HG03457 (cell line): Measurements from ENCODE around the gene WFDC10A.
"Not testable (repeated sequence)": the region's sequence is repeated elsewhere in the genome, so short reads cannot be mapped to it uniquely, and the experiment has no call there.

Source experiments
- ATAC-seq: cut with Tn5 transposase; IDR thresholded peaks from one replicate; pipeline ENCODE4 v1.9.1; 2021; ENCODE audit warnings: moderate number of reproducible peaks; ENCODE audit not compliant: unreplicated experiment

Gene WFDC10A

DNA sequence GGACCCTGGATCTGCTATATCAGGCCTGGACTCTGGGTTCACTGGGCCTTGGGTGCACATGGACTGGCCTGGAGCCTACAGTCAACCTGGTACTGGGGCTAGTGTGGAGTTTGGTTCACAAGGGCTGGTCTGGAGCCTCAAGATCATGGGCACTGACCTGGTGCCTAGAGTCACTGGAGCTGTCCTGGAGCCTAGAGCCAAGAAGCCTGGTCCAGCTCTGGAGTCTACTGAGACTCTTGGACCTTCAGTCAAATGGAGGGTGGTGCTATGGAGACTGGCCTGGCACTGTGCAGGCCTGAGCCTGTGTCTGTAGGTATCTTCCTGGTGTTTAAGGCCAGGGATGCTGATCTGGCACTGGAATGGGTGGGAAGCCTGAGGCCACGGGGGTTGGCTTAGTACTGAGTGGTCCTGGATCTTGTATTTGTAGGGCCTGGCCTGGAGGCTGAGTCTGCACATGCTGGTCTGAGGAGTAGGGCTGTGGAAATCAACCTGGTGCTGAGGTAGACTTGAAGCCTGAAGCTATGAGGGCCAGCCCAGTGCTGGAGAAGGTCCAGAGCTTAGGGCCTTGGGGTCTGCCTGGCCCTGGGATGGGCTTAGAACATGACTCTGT, 18.0 kb downstream of the WFDC10A start:
- no peak for ATAC-seq

DNA sequence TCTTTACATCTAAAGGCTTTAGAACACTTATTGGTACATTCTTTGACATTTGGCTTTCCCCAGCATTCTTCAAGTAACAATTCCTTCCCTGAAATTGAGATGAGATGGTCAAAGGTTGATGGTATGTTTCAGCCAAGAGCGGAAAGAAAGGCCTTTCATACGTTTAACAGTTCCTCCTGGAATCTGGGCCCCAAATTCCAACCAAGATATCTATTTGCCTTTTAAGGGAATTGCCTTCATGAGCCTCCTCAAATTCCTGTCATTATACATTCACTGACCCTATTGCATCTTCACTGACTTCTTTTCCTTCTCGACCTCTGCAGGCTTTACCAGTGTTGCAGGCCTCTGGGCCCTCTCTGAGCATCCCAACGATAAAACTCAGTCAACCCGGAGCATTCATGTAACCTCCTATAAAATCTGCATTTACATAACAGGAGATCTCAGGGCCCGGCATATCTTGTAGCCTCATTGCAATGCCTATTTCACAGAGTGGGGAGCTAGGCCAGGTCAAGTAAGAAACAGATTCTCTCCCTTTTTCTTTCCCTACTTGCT, 19.8 kb downstream of the WFDC10A start:
- ATAC-seq: no peak

DNA sequence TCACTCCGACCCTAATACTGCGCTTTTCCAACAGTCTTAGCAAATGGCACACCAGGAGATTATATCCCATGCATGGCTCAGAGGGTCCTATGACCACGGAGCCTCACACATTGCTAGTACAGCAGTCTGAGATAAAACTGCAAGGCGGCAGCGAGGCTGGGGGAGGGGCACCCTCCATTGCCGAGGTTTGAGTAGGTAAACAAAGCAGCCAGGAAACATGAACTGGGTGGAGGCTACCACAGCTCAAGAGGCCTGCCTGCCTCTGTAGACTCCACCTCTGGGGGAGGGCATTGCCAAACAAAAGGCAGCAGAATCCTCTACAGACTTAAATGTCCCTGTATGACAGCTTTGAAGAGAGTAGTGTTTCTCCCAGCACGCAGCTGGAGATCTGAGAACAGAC, 22.2 kb downstream of the WFDC10A start:
- not testable (repeated sequence) for ATAC-seq

DNA sequence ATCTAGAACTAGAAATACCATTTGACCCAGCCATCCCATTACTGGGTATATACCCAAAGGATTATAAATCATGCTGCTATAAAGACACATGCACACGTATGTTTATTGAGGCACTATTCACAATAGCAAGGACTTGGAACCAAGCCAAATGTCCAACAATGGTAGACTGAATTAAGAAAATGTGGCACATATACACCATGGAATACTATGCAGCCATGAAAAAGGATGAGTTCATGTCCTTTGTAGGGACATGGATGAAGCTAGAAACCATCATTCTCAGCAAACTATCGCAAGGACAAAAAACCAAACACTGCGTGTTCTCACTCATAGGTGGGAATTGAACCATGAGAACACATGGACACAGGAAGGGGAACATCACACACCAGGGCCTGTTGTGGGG, 27.5 kb downstream of the WFDC10A start:
- ATAC-seq: not testable (repeated sequence)

DNA sequence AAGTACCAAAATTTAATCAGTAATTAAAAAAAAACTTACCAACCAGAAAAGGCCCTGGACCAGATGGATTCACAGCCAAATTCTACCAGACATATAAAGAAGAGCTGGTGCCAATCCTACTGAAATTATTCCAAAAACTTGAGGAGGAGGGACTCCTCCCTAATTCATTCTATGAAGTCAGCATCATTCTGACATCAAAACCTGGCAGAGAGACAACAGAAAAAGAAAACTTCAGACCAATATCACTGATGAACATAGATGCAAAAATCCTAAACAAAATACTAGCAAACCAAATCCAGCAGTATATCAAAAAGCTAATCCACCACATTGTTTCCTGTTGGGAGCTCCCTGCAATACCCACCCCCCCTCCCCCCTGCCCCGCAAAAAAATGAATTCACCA, 40.6 kb downstream of the WFDC10A start, which contains the start of gene WFDC11:
Gene WFDC11 (minus strand): TSS at position 101 of the 400 bp plus-strand sequence. CDS start 19,639 bp downstream, outside the sequence.
- no peak for ATAC-seq

DNA sequence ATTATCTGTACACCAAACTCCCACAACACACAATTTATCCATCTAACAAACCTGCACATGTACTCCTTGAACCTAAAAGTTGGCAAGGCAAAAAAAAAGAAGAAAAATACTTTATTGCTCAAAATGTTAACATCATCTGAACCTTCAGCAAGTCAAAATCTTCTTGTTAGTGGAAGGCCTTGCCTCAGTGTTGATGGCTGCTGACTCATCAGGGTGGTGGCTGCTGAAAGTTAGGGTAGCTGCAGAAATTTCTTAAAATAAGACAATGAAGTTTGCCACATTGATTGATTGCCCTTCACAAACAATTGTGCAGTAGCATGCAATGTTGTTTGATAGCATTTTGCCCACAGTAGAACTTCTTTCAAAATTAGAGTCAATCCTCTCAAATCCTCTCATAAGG, 43.2 kb downstream of the WFDC10A start:
- ATAC-seq: no peak

DNA sequence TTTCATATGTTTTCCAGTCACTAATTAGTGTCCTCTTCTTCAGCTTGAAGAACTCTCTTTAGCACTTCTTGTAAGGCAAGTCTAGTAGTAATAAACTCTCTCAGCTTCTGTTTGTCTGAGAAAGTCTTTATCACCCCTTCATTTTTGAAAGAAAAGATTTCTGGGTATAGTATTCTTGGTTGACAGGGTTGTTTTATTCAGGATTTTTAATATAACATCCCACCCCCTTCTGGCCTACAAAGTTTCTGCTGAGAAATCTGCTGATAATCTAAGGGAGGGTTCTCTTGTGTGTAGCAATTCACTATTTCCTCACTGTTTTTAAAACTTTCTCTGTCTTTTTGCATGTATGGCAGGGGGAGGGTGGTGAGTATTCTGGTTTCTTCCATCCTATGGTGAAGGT, 50.1 kb downstream of the WFDC10A start:
- ATAC-seq: no peak
